CD4-positive, alpha-beta memory T cell (primary cell): ENCODE results near the gene CD1C. TPM values are rescaled to one million over a fixed set of nuclear protein-coding genes. Genes with fewer than 3 reads are reported as not detected.
A peak's percentile ranks its signal among the peaks of the same experiment; 100 is the strongest.
"Not testable (repeated sequence)": the region's sequence is repeated elsewhere in the genome, so short reads cannot be mapped to it uniquely, and the experiment has no call there.

Source experiments
- CTCF ChIA-PET: fragments of 350-600 bp; sonication (Branson Sonifier 250); formaldehyde crosslinking; loops from one replicate; lab custom pipeline; 2021; ENCODE audit warnings: inconsistent platforms; ENCODE audit not compliant: partially characterized antibody; lab: Charles Lee
- POLR2A ChIA-PET: fragments of 350-600 bp; sonication (Branson Sonifier 250); formaldehyde crosslinking; loops from one replicate; lab custom pipeline; 2021; ENCODE audit not compliant: partially characterized antibody; lab: Charles Lee
- DNase-seq, 5 donors: peaks; one replicate each; pipeline versions ENCODE4 v3.0.0 to v3.0.0-alpha.2; 2020 to 2022; ENCODE audit warnings: mixed read lengths in 1 of 5
- H3K27ac ChIP-seq: one replicate; pipeline ENCODE4 v1.7.0; 2013; ENCODE audit warnings: low read depth, low read length
- H3K27me3 ChIP-seq: 2 replicates; pipeline ENCODE4 v1.7.0; 2013; ENCODE audit warnings: mild to moderate bottlenecking, low read length, moderate library complexity; ENCODE audit not compliant: insufficient read depth
- H3K36me3 ChIP-seq: 2 replicates; pipeline ENCODE4 v1.7.0; 2013; ENCODE audit warnings: mild to moderate bottlenecking, low read length, moderate library complexity; ENCODE audit not compliant: insufficient read depth
- H3K4me1 ChIP-seq: 2 replicates; pipeline ENCODE4 v1.7.0; 2013; ENCODE audit warnings: mild to moderate bottlenecking, low read length, moderate library complexity; ENCODE audit not compliant: insufficient read depth
- H3K4me3 ChIP-seq, 2 donors: one replicate each; pipeline ENCODE4 v1.7.0; 2013; ENCODE audit warnings: low read length in 2 of 2, mild to moderate bottlenecking in 1 of 2
- H3K9me3 ChIP-seq, 2 donors: one replicate each; pipeline ENCODE4 v1.7.0; 2013; ENCODE audit warnings: low read length in 2 of 2, control low read depth in 1 of 2; ENCODE audit not compliant: control insufficient read depth in 1 of 2
- H3K27ac Mint-ChIP-seq, 7 donors: one replicate each; pipeline ENCODE4 v1.8.0; 2020 to 2021; ENCODE audit warnings: mixed read lengths in 7 of 7, mild to moderate bottlenecking in 6 of 7, inconsistent platforms in 3 of 7, moderate library complexity in 3 of 7
- H3K27me3 Mint-ChIP-seq, 2 donors: one replicate each; pipeline ENCODE4 v1.8.0; 2020 to 2021; ENCODE audit warnings: mixed read lengths in 2 of 2
- H3K36me3 Mint-ChIP-seq, 2 donors: one replicate each; pipeline ENCODE4 v1.8.0; 2020 to 2021; ENCODE audit warnings: mixed read lengths in 2 of 2, inconsistent platforms in 1 of 2, mild to moderate bottlenecking in 1 of 2
- H3K4me1 Mint-ChIP-seq, 4 donors: one replicate each; pipeline ENCODE4 v1.8.0; 2020 to 2021; ENCODE audit warnings: mixed read lengths in 4 of 4, mild to moderate bottlenecking in 1 of 4
- H3K4me3 Mint-ChIP-seq, 8 donors: one replicate each; pipeline ENCODE4 v1.8.0; 2020 to 2021; ENCODE audit warnings: mixed read lengths in 8 of 8, mild to moderate bottlenecking in 7 of 8, moderate library complexity in 6 of 8, inconsistent platforms in 3 of 8
- H3K9me3 Mint-ChIP-seq, 8 donors: one replicate each; pipeline ENCODE4 v1.8.0; 2020 to 2021; ENCODE audit warnings: mixed read lengths in 8 of 8, mild to moderate bottlenecking in 5 of 8, inconsistent platforms in 3 of 8, moderate library complexity in 1 of 8
- intact Hi-C: fragments of 100-400 bp; cut with micrococcal nuclease; formaldehyde crosslinking; loops from one replicate; pipeline ENCODE4 v1.15.1; 2023
- polyA plus RNA-seq, 2 donors: library from polyadenylated mRNA; unstranded; fragments of 300-500 nt; fragmentation: Illumina TruSeq; gene quantifications; one replicate each; pipeline ENCODE4 v1.2.3, GENCODE V29; 2021
- total RNA-seq, 2 experiments: library from RNA; stranded (reverse); gene quantifications; one replicate each; pipeline ENCODE4 v1.2.3, GENCODE V29; 2021

Gene CD1C
- total and polyA plus RNA-seq, 4 experiments from 2014 or later = 1.0 TPM; not detected in 3

GRCh38 chr1:158331106-158331425 lies 41.3 kb downstream of the CD1C start:
- Mint-ChIP-seq H3K4me1 (peaks cover 9 to 16% (median 12%) of the 10 kb centered on the region in 4 donors), H3K4me3 (no peak overlapping the region), H3K27me3 (peaks cover 9 to 15% of the 10 kb centered on the region in 2 donors), H3K27ac (no peak overlapping the region), H3K36me3 (no peaks in the 10 kb centered on the region), H3K9me3 (no peaks in the 10 kb centered on the region)
- Histone ChIP-seq H3K27me3 (no peaks in the 10 kb centered on the region), H3K4me1 (peaks cover 12% of the 10 kb centered on the region), H3K9me3 (no peaks in the 10 kb centered on the region), H3K27ac (no peak overlapping the region), H3K4me3 (no peak overlapping the region), H3K36me3 (no peaks in the 10 kb centered on the region)
- ChIA-PET POLR2A (no interaction called here), CTCF (interaction anchor here (3.1 kb wide), 1 partner anchor 126 kb away, joined by 33 read pairs; no protein-coding TSS in a partner anchor)
- intact Hi-C loops = no loop called here
- DNase-seq = no peak

GRCh38 chr1:158331481-158332150 lies 41.9 kb downstream of the CD1C start, which contains the start of gene CD1B:
CD1B (minus strand) TSS chr1:158331531; CDS start chr1:158331423, 108 bp downstream.
- POLR2A ChIA-PET = no interaction called here

GRCh38 chr1:158333405-158334155 lies 43.9 kb downstream of the CD1C start:
- Histone ChIP-seq H3K36me3 (no peaks in the 10 kb centered on the region), H3K27ac (no peak overlapping the region), H3K27me3 (no peaks in the 10 kb centered on the region), H3K9me3 (no peaks in the 10 kb centered on the region), H3K4me1 (peaks cover 12% of the 10 kb centered on the region), H3K4me3 (no peak overlapping the region)
- DNase-seq = no peak
- Mint-ChIP-seq H3K36me3 (no peaks in the 10 kb centered on the region), H3K4me1 (peaks cover 9 to 19% (median 14%) of the 10 kb centered on the region in 4 donors), H3K27me3 (peaks cover 11 to 13% of the 10 kb centered on the region in 2 donors), H3K9me3 (peaks cover 0 to 9% (median 4%) of the 10 kb centered on the region in 8 donors), H3K4me3 (no peak overlapping the region), H3K27ac (no peak overlapping the region)
- ChIA-PET CTCF (no interaction called here), POLR2A (no interaction called here)
- intact Hi-C loops = no loop called here

More at GRCh38 chr1:158331481-158332150, 41.9 kb downstream of the CD1C start, which contains the start of gene CD1B:
- H3K27ac Mint-ChIP-seq = no peak within 1 kb of the TSS
- H3K4me3 Mint-ChIP-seq = no peak within 1 kb of the TSS
- peaks cover 9 to 15% of the 10 kb centered on the region in 2 donors for H3K27me3 Mint-ChIP-seq
- intact Hi-C loops = no loop called here
- CTCF ChIA-PET = interaction anchor here (3.1 kb wide), 1 partner anchor 127 kb away, joined by 33 read pairs; no protein-coding TSS in a partner anchor
- peaks cover 12% of the 10 kb centered on the region for H3K4me1 ChIP-seq
- no peaks in the 10 kb centered on the region for H3K36me3 Mint-ChIP-seq
- H3K27me3 ChIP-seq = no peaks in the 10 kb centered on the region
- H3K9me3 Mint-ChIP-seq = no peaks in the 10 kb centered on the region
- H3K27ac ChIP-seq = no peak within 1 kb of the TSS
- H3K4me3 ChIP-seq = no peak within 1 kb of the TSS
- no peaks in the 10 kb centered on the region for H3K9me3 ChIP-seq
- DNase-seq = no peak
- H3K4me1 Mint-ChIP-seq = peaks cover 9 to 19% (median 14%) of the 10 kb centered on the region in 4 donors
- H3K36me3 ChIP-seq = no peaks in the 10 kb centered on the region

GRCh38 chr1:158334526-158335212 lies 44.9 kb downstream of the CD1C start:
- no peak for DNase-seq
- ChIA-PET POLR2A (no interaction called here), CTCF (no interaction called here)
- Histone ChIP-seq H3K9me3 (no peaks in the 10 kb centered on the region), H3K27ac (no peak overlapping the region), H3K4me1 (peaks cover 12% of the 10 kb centered on the region), H3K36me3 (no peaks in the 10 kb centered on the region), H3K27me3 (no peaks in the 10 kb centered on the region), H3K4me3 (no peak overlapping the region)
- H3K4me1 Mint-ChIP-seq = peaks cover 9 to 19% (median 14%) of the 10 kb centered on the region in 4 donors
- H3K4me3 Mint-ChIP-seq = no peak overlapping the region
- intact Hi-C loops = no loop called here
- H3K27me3 Mint-ChIP-seq = peaks cover 15 to 16% of the 10 kb centered on the region in 2 donors
- H3K27ac Mint-ChIP-seq = no peak overlapping the region
- H3K9me3 Mint-ChIP-seq = peaks cover 0 to 16% (median 4%) of the 10 kb centered on the region in 8 donors
- no peaks in the 10 kb centered on the region for H3K36me3 Mint-ChIP-seq

- intact Hi-C loops = no loop called here
- H3K4me3 ChIP-seq = no peak overlapping the region
- Mint-ChIP-seq H3K36me3 (no peaks in the 10 kb centered on the region), H3K9me3 (peaks cover 0 to 20% (median 5%) of the 10 kb centered on the region in 8 donors), H3K4me3 (no peak overlapping the region), H3K27ac (no peak overlapping the region), H3K4me1 (peaks cover 9 to 19% (median 14%) of the 10 kb centered on the region in 4 donors), H3K27me3 (peaks cover 15 to 16% of the 10 kb centered on the region in 2 donors)
- no peak for DNase-seq
- H3K27me3 ChIP-seq = no peaks in the 10 kb centered on the region
- CTCF ChIA-PET = no interaction called here
- no peaks in the 10 kb centered on the region for H3K36me3 ChIP-seq
- H3K4me1 ChIP-seq = peaks cover 12% of the 10 kb centered on the region
- POLR2A ChIA-PET = no interaction called here
- H3K9me3 ChIP-seq = no peaks in the 10 kb centered on the region
- no peak overlapping the region for H3K27ac ChIP-seq
These were observed 45.5 kb downstream of the CD1C start for GRCh38 chr1:158335213-158335532.

- peaks cover 15 to 16% of the 10 kb centered on the region in 2 donors for H3K27me3 Mint-ChIP-seq
- H3K27ac Mint-ChIP-seq, H3K27me3 ChIP-seq, intact Hi-C loops, H3K36me3 ChIP-seq, H3K4me3 Mint-ChIP-seq, POLR2A ChIA-PET, H3K27ac ChIP-seq, H3K36me3 Mint-ChIP-seq, H3K4me3 ChIP-seq, H3K9me3 ChIP-seq: not testable (repeated sequence)
- peaks cover 2 to 29% (median 9%) of the 10 kb centered on the region in 8 donors for H3K9me3 Mint-ChIP-seq
- peak in 1 of 5 donors; percentile 2 for DNase-seq
- H3K4me1 ChIP-seq = peaks cover 12% of the 10 kb centered on the region
- CTCF ChIA-PET = interaction anchor here (0.6 kb wide), 1 partner anchor 142 kb away, joined by 4 read pairs; no protein-coding TSS in a partner anchor
- H3K4me1 Mint-ChIP-seq = peaks cover 9 to 19% (median 14%) of the 10 kb centered on the region in 4 donors
These were observed 46.7 kb downstream of the CD1C start for GRCh38 chr1:158336413-158336812.
